ENCODE measurements around the gene TSHZ2.

TSHZ2 gene

GRCh38 chr20:53033176-53033575, 61.0 kb downstream of the TSHZ2 start:
- no peaks in the 10 kb centered on the region for H3K36me3 ChIP-seq (ENCODE audit: control insufficient read depth in 5 of 5, insufficient read depth in 5 of 5, low read length in 5 of 5)
- peaks cover 0 to 4% (median 0%) of the 10 kb centered on the region in 5 donors for H3K27me3 ChIP-seq (ENCODE audit: control insufficient read depth in 5 of 5, insufficient read depth in 4 of 5, low read length in 5 of 5)
- H3K27ac ChIP-seq (ENCODE audit: low read depth, low read length) = peak overlapping the region; percentile 71
- H3K9ac ChIP-seq (ENCODE audit: low read length in 5 of 5) = peak overlapping the region in 1 of 5 donors; percentile 13
- H3K9me3 ChIP-seq (ENCODE audit: control insufficient read depth in 5 of 5, low read length in 5 of 5) = no peaks in the 10 kb centered on the region
- H3K4me3 ChIP-seq (ENCODE audit: low read depth in 1 of 5, low read length in 5 of 5) = no peak overlapping the region
- peaks cover 6 to 24% (median 23%) of the 10 kb centered on the region in 5 donors for H3K4me1 ChIP-seq (ENCODE audit: control insufficient read depth in 5 of 5, insufficient read depth in 5 of 5, low read length in 5 of 5)

- Histone ChIP-seq H3K4me3 (ENCODE audit: low read depth in 1 of 5, low read length in 5 of 5) (no peak overlapping the region), H3K9ac (ENCODE audit: low read length in 5 of 5) (no peak overlapping the region), H3K4me1 (ENCODE audit: control insufficient read depth in 5 of 5, insufficient read depth in 5 of 5, low read length in 5 of 5) (peaks cover 6 to 24% (median 23%) of the 10 kb centered on the region in 5 donors), H3K9me3 (ENCODE audit: control insufficient read depth in 5 of 5, low read length in 5 of 5) (no peaks in the 10 kb centered on the region), H3K27me3 (ENCODE audit: control insufficient read depth in 5 of 5, insufficient read depth in 4 of 5, low read length in 5 of 5) (peaks cover 0 to 4% (median 0%) of the 10 kb centered on the region in 5 donors), H3K27ac (ENCODE audit: low read depth, low read length) (no peak overlapping the region), H3K36me3 (ENCODE audit: control insufficient read depth in 5 of 5, insufficient read depth in 5 of 5, low read length in 5 of 5) (no peaks in the 10 kb centered on the region)
These were observed 62.7 kb downstream of the TSHZ2 start for GRCh38 chr20:53034899-53035298.

GRCh38 chr20:53036992-53037391, 64.8 kb downstream of the TSHZ2 start:
- peaks cover 9 to 34% (median 29%) of the 10 kb centered on the region in 5 donors for H3K4me1 ChIP-seq (ENCODE audit: control insufficient read depth in 5 of 5, insufficient read depth in 5 of 5, low read length in 5 of 5)
- H3K27ac ChIP-seq (ENCODE audit: low read depth, low read length) = no peak overlapping the region
- peaks cover 0 to 4% (median 0%) of the 10 kb centered on the region in 5 donors for H3K27me3 ChIP-seq (ENCODE audit: control insufficient read depth in 5 of 5, insufficient read depth in 4 of 5, low read length in 5 of 5)
- no peaks in the 10 kb centered on the region for H3K9me3 ChIP-seq (ENCODE audit: control insufficient read depth in 5 of 5, low read length in 5 of 5)
- no peaks in the 10 kb centered on the region for H3K36me3 ChIP-seq (ENCODE audit: control insufficient read depth in 5 of 5, insufficient read depth in 5 of 5, low read length in 5 of 5)
- H3K4me3 ChIP-seq (ENCODE audit: low read depth in 1 of 5, low read length in 5 of 5) = no peak overlapping the region
- no peak overlapping the region for H3K9ac ChIP-seq (ENCODE audit: low read length in 5 of 5)

- peaks cover 6 to 32% (median 30%) of the 10 kb centered on the region in 5 donors for H3K4me1 ChIP-seq (ENCODE audit: control insufficient read depth in 5 of 5, insufficient read depth in 5 of 5, low read length in 5 of 5)
- no peak overlapping the region for H3K4me3 ChIP-seq (ENCODE audit: low read depth in 1 of 5, low read length in 5 of 5)
- H3K9ac ChIP-seq (ENCODE audit: low read length in 5 of 5) = no peak overlapping the region
- H3K9me3 ChIP-seq (ENCODE audit: control insufficient read depth in 5 of 5, low read length in 5 of 5) = no peaks in the 10 kb centered on the region
- H3K27ac ChIP-seq (ENCODE audit: low read depth, low read length) = no peak overlapping the region
- no peaks in the 10 kb centered on the region for H3K36me3 ChIP-seq (ENCODE audit: control insufficient read depth in 5 of 5, insufficient read depth in 5 of 5, low read length in 5 of 5)
- peaks cover 0 to 2% (median 0%) of the 10 kb centered on the region in 5 donors for H3K27me3 ChIP-seq (ENCODE audit: control insufficient read depth in 5 of 5, insufficient read depth in 4 of 5, low read length in 5 of 5)
These were observed 65.5 kb downstream of the TSHZ2 start for GRCh38 chr20:53037621-53038020.

DNA sequence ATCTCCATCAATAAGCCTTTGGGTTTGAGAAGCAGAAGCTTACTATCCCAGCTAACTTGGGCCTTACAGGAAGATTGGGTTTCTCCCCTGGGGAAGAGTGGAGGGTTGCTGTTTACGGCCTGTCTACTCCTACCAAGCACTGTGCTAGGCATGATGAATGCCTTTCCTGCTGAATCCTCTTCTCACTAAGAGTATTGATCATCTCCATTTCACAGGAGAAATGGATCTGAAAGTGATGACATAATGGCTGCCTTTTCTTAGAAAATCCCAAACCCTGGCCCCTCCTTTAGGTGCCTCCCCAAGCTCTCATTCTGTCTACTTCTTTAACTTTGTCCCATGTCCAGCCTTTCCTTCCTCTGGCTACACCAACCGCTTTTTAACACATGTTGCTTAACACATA, 66.1 kb downstream of the TSHZ2 start:
- no peaks in the 10 kb centered on the region for H3K9me3 ChIP-seq (ENCODE audit: control insufficient read depth in 5 of 5, low read length in 5 of 5)
- H3K9ac ChIP-seq (ENCODE audit: low read length in 5 of 5) = no peak overlapping the region
- H3K4me1 ChIP-seq (ENCODE audit: control insufficient read depth in 5 of 5, insufficient read depth in 5 of 5, low read length in 5 of 5) = peaks cover 3 to 30% (median 26%) of the 10 kb centered on the region in 5 donors
- H3K36me3 ChIP-seq (ENCODE audit: control insufficient read depth in 5 of 5, insufficient read depth in 5 of 5, low read length in 5 of 5) = no peaks in the 10 kb centered on the region
- no peaks in the 10 kb centered on the region for H3K27me3 ChIP-seq (ENCODE audit: control insufficient read depth in 5 of 5, insufficient read depth in 4 of 5, low read length in 5 of 5)
- H3K27ac ChIP-seq (ENCODE audit: low read depth, low read length) = no peak overlapping the region
- no peak overlapping the region for H3K4me3 ChIP-seq (ENCODE audit: low read depth in 1 of 5, low read length in 5 of 5)

DNA sequence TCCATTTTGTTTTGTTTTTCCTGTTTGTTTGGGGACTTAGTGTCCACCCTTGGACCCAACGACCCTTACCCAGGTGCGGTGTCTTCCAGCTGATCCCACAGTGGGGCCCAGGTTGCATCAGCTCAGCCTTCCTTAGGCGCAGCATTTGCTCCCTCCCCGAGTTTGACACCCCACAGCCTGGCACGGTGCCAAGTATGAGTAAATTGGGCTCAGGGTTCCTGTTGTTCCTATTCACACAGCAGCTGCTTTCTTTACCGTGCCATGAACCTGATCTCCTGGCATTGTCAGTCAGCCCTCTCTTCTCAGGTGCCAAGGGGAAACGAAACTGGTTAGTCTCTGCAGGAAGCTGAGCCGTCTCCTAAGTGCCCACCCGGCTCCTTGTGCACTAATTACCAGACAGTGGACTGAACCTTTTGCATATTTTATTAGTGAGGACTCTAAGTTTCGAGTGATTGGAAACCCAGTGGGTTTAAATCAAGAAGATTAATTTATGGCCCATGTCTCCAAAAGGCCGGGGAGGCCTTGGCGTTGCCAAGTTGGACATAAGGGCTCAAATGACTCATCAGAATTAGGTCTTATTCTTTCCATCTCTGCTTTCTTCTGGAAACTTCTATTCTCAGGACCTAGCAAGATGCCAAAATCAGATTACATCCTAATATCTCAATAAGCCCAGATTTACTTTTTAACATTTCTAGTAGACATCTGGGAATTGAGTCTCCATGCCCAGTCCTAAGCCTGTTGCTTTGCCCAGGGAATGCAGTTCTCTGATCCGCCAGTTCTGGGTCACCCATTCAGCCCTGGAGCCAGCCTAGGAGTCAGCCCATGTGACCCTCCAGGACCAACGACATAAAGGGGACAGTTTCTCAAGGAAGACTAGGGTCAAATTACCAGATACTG, 68.8 kb downstream of the TSHZ2 start:
- H3K36me3 ChIP-seq (ENCODE audit: control insufficient read depth in 5 of 5, insufficient read depth in 5 of 5, low read length in 5 of 5) = no peaks in the 10 kb centered on the region
- H3K27me3 ChIP-seq (ENCODE audit: control insufficient read depth in 5 of 5, insufficient read depth in 4 of 5, low read length in 5 of 5) = no peaks in the 10 kb centered on the region
- peak overlapping the region in 4 of 5 donors; percentile 21 to 41 (median 38) for H3K4me3 ChIP-seq (ENCODE audit: low read depth in 1 of 5, low read length in 5 of 5)
- no peaks in the 10 kb centered on the region for H3K9me3 ChIP-seq (ENCODE audit: control insufficient read depth in 5 of 5, low read length in 5 of 5)
- H3K4me1 ChIP-seq (ENCODE audit: control insufficient read depth in 5 of 5, insufficient read depth in 5 of 5, low read length in 5 of 5) = peaks cover 3 to 27% (median 25%) of the 10 kb centered on the region in 5 donors
- peak overlapping the region in 4 of 5 donors; percentile 1 to 57 (median 35) for H3K9ac ChIP-seq (ENCODE audit: low read length in 5 of 5)
- H3K27ac ChIP-seq (ENCODE audit: low read depth, low read length) = peak overlapping the region; percentile 85

GRCh38 chr20:53042521-53042920, 70.4 kb downstream of the TSHZ2 start:
- Histone ChIP-seq H3K27me3 (ENCODE audit: control insufficient read depth in 5 of 5, insufficient read depth in 4 of 5, low read length in 5 of 5) (no peaks in the 10 kb centered on the region), H3K4me3 (ENCODE audit: low read depth in 1 of 5, low read length in 5 of 5) (peak overlapping the region in 2 of 5 donors; percentile 1 to 8), H3K36me3 (ENCODE audit: control insufficient read depth in 5 of 5, insufficient read depth in 5 of 5, low read length in 5 of 5) (no peaks in the 10 kb centered on the region), H3K9ac (ENCODE audit: low read length in 5 of 5) (peak overlapping the region in 3 of 5 donors; percentile 1 to 14 (median 5)), H3K4me1 (ENCODE audit: control insufficient read depth in 5 of 5, insufficient read depth in 5 of 5, low read length in 5 of 5) (peaks cover 3 to 27% (median 23%) of the 10 kb centered on the region in 5 donors), H3K27ac (ENCODE audit: low read depth, low read length) (no peak overlapping the region), H3K9me3 (ENCODE audit: control insufficient read depth in 5 of 5, low read length in 5 of 5) (peaks cover 0 to 8% (median 0%) of the 10 kb centered on the region in 5 donors)

- Histone ChIP-seq H3K36me3 (ENCODE audit: control insufficient read depth in 5 of 5, insufficient read depth in 5 of 5, low read length in 5 of 5) (no peaks in the 10 kb centered on the region), H3K4me1 (ENCODE audit: control insufficient read depth in 5 of 5, insufficient read depth in 5 of 5, low read length in 5 of 5) (peaks cover 3 to 27% (median 23%) of the 10 kb centered on the region in 5 donors), H3K9ac (ENCODE audit: low read length in 5 of 5) (no peak overlapping the region), H3K9me3 (ENCODE audit: control insufficient read depth in 5 of 5, low read length in 5 of 5) (peaks cover 0 to 8% (median 3%) of the 10 kb centered on the region in 5 donors), H3K27me3 (ENCODE audit: control insufficient read depth in 5 of 5, insufficient read depth in 4 of 5, low read length in 5 of 5) (no peaks in the 10 kb centered on the region), H3K27ac (ENCODE audit: low read depth, low read length) (no peak overlapping the region), H3K4me3 (ENCODE audit: low read depth in 1 of 5, low read length in 5 of 5) (no peak overlapping the region)
These were observed 72.1 kb downstream of the TSHZ2 start for GRCh38 chr20:53044296-53044695.

GRCh38 chr20:53045941-53046340, 73.8 kb downstream of the TSHZ2 start:
- Histone ChIP-seq H3K27ac (ENCODE audit: low read depth, low read length) (no peak overlapping the region), H3K9me3 (ENCODE audit: control insufficient read depth in 5 of 5, low read length in 5 of 5) (peaks cover 0 to 8% (median 3%) of the 10 kb centered on the region in 5 donors), H3K9ac (ENCODE audit: low read length in 5 of 5) (no peak overlapping the region), H3K4me1 (ENCODE audit: control insufficient read depth in 5 of 5, insufficient read depth in 5 of 5, low read length in 5 of 5) (peaks cover 3 to 19% (median 17%) of the 10 kb centered on the region in 5 donors), H3K27me3 (ENCODE audit: control insufficient read depth in 5 of 5, insufficient read depth in 4 of 5, low read length in 5 of 5) (no peaks in the 10 kb centered on the region), H3K36me3 (ENCODE audit: control insufficient read depth in 5 of 5, insufficient read depth in 5 of 5, low read length in 5 of 5) (no peaks in the 10 kb centered on the region), H3K4me3 (ENCODE audit: low read depth in 1 of 5, low read length in 5 of 5) (no peak overlapping the region)

DNA sequence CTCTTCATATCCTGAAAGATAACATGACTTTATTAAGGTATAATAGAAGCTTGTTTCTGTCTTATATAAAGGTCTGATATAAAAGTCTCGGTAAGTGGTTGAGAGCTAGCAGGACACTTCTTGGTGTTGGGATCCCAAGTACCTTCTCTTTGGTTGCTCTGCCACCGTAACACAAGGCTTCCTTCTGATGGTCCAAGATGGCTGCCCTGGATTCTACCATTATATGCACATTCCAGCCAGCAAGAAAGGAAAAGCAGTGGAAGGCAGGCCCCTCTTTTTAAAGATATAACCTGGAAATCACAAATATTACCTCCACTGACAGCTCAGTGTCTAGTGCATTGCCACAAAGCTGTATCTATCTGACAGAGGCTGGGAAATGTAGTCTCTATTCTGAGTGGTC, 75.0 kb downstream of the TSHZ2 start:
- H3K27ac ChIP-seq (ENCODE audit: low read depth, low read length) = no peak overlapping the region
- no peak overlapping the region for H3K4me3 ChIP-seq (ENCODE audit: low read depth in 1 of 5, low read length in 5 of 5)
- H3K9ac ChIP-seq (ENCODE audit: low read length in 5 of 5) = no peak overlapping the region

More for the DNA sequence above, 75.0 kb downstream of the TSHZ2 start:
- Histone ChIP-seq H3K9me3 (ENCODE audit: control insufficient read depth in 5 of 5, low read length in 5 of 5) (peaks cover 0 to 8% (median 3%) of the 10 kb centered on the region in 5 donors), H3K27me3 (ENCODE audit: control insufficient read depth in 5 of 5, insufficient read depth in 4 of 5, low read length in 5 of 5) (no peaks in the 10 kb centered on the region), H3K36me3 (ENCODE audit: control insufficient read depth in 5 of 5, insufficient read depth in 5 of 5, low read length in 5 of 5) (no peaks in the 10 kb centered on the region), H3K4me1 (ENCODE audit: control insufficient read depth in 5 of 5, insufficient read depth in 5 of 5, low read length in 5 of 5) (peaks cover 0 to 7% (median 5%) of the 10 kb centered on the region in 5 donors)
